Right lobe of liver (tissue), 6 donors: ENCODE data around the gene DYNLL1. TPM values are rescaled to one million over a fixed set of nuclear protein-coding genes. Genes with fewer than 3 reads are reported as not detected.

Experiments used
- ATAC-seq, 4 donors: fragments of 200-7000 bp; cut with Tn5 transposase; one replicate each; pipeline ENCODE4 v1.9.1; 2020; ENCODE audit warnings: mild to moderate bottlenecking in 4 of 4, moderate library complexity in 4 of 4
- DNase-seq, 3 donors: peaks; one replicate each; pipeline ENCODE4 v3.0.0-alpha.2; 2020
- H3K27ac ChIP-seq, 3 donors: fragments of 200-600 bp; one replicate each; pipeline ENCODE4 v1.8.0; 2022
- H3K27me3 ChIP-seq, 2 donors: fragments of 200-600 bp; one replicate each; pipeline ENCODE4 v1.8.0; 2022
- H3K36me3 ChIP-seq, 4 donors: fragments of 200-600 bp; sonication (generic) in 1 of 4; one replicate each; pipeline versions ENCODE4 v1.5.1 to v1.8.0; 2017 to 2022; ENCODE audit warnings: control low read depth in 1 of 4
- H3K4me1 ChIP-seq, 4 donors: fragments of 200-600 bp; sonication (generic) in 1 of 4; one replicate each; pipeline versions ENCODE4 v1.5.1 to v1.8.0; 2017 to 2022; ENCODE audit warnings: control low read depth in 1 of 4
- H3K4me3 ChIP-seq, 3 donors: fragments of 200-600 bp; one replicate each; pipeline ENCODE4 v1.8.0; 2022
- H3K9me3 ChIP-seq, 4 donors: fragments of 200-600 bp; sonication (generic) in 1 of 4; one replicate each; pipeline versions ENCODE4 v1.5.1 to v1.8.0; 2017 to 2022; ENCODE audit warnings: control low read depth in 1 of 4
- CTCF ChIP-seq, 4 donors: fragments of 200-600 bp in 3 of 4; fragments of 450-650 bp in 1 of 4; IDR thresholded peaks; one replicate each; pipeline versions ENCODE4 v1.5.1 to v1.8.0; 2016 to 2022; ENCODE audit warnings: antibody characterized with exemption in 4 of 4, mild to moderate bottlenecking in 2 of 4
- POLR2A ChIP-seq: fragments of 450-650 bp; IDR thresholded peaks from one replicate; pipeline ENCODE4 v1.6.1; 2017; ENCODE audit warnings: antibody characterized with exemption, mild to moderate bottlenecking
- WGBS: methylation state at CpG from one replicate; pipeline ENCODE4 v1.1.6; 2018; ENCODE audit warnings: low coverage, low lambda C conversion rate; ENCODE audit not compliant: insufficient coverage; ENCODE audit errors: missing lambda C conversion rate; 5-methylcytosine and 5-hydroxymethylcytosine counted together
- intact Hi-C, 2 donors: fragments of 100-400 bp; cut with DNase I; formaldehyde crosslinking; loops; one replicate each; pipeline versions ENCODE4 v1.11.2 to v1.14.1; 2022
- small RNA-seq, 2 experiments: library from RNA; depleted of rRNA; stranded (forward); fragments of <200 nt; gene quantifications; one replicate each; pipeline ENCODE3, GENCODE V24; 2016
- total RNA-seq, 6 experiments: library from RNA; depleted of rRNA in 2 of 6; stranded (reverse); fragments of >200 nt in 2 of 6; fragmentation: NEBNext Ultra II Directional in 3 of 6; extraction: Animal tissue kit (Norgen Biotek cat#: 25700) in 3 of 6; gene quantifications; one replicate each; pipeline versions ENCODE4 v1.1.0 to v1.2.4, GENCODE V29; 2016 to 2023
- donor health status: DM: no; HTN: yes; CAD: no.
- donor health status: DM: no; HTN: no; CAD: no.
- donor health status: DM: no; HTN: no; CAD: no.
- donor health status: DM: no; HTN: yes; CAD: no.
- donor health status: DM: no; HTN: yes; CAD: no.

The DYNLL1 gene
- total RNA-seq, 6 experiments from 2014 or later, result 85.0 to 189 (median 164) TPM

DNA sequence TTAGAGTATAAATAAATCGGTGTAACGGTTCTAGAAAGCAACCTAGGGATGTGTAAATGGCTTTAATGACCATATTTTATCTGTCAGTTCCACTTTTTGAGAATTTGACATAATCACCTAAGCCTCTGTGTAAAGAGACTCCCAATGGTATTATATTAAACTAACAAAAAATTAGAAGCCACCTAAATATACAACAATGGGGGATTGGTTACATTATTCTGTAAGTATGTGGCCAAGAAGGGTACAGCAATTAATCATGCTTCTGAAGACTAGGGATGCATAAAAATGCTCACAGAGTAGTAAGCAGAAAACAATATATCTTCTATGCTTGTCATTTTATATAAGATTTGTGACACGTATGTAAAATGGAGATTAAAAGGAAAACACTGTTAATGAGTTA lies 48.8 kb downstream of the DYNLL1 start:
- intact Hi-C loops, result no loop called here
- H3K36me3 ChIP-seq, result peaks cover 10 to 33% (median 16%) of the 10 kb centered on the region in 4 donors
- no peak overlapping the region for H3K27ac ChIP-seq
- DNase-seq (no peak), ATAC-seq (no peak)
- no peaks in the 10 kb centered on the region for H3K27me3 ChIP-seq
- TF ChIP-seq CTCF (IDR thresholded peaks at IDR 0.05) (no peak), POLR2A (no peak)
- no peaks in the 10 kb centered on the region for H3K9me3 ChIP-seq
- H3K4me1 ChIP-seq, result peaks cover under 1 to 42% (median 21%) of the 10 kb centered on the region in 4 donors
- H3K4me3 ChIP-seq, result no peak overlapping the region
- 79% methylated on average over 3 of the region's 3 CpGs for WGBS

DNA sequence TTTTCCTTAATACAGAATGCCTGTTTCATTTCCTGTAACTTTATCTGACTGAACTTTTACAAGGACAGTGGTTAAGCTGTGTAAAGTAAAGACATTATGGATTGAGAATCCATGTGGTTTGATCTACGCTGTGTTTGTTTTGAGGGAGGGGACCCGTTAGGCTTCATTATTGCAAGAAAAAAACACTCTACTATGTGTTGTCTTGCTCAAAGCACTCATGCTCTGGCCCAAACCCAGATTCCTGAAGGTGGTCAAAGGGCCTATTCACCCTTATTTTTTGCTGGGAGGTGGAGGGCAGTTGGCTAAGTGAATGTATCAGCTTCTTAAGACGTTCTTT lies 50.1 kb downstream of the DYNLL1 start:
- H3K27me3 ChIP-seq, result no peaks in the 10 kb centered on the region
- intact Hi-C loops, result no loop called here
- no peak overlapping the region for H3K4me3 ChIP-seq
- DNase-seq, result no peak
- H3K4me1 ChIP-seq, result peaks cover 0 to 44% (median 22%) of the 10 kb centered on the region in 4 donors
- no peak for ATAC-seq
- H3K9me3 ChIP-seq, result no peaks in the 10 kb centered on the region
- no peak overlapping the region for H3K27ac ChIP-seq
- 79% methylated on average over 3 of the region's 3 CpGs for WGBS
- H3K36me3 ChIP-seq, result peaks cover 10 to 33% (median 16%) of the 10 kb centered on the region in 4 donors
- TF ChIP-seq POLR2A, result no peak
- TF ChIP-seq CTCF (IDR thresholded peaks at IDR 0.05), result no peak

Small RNAs within 50 kb of the gene (small RNA-seq; reads per million reads assigned to genes)
- gene RF00019, result 0 reads per million in 2 experiments

Other genes starting within 250 kb of the DYNLL1 start
- gene PXN, start 230.4 kb upstream of the DYNLL1 start, total RNA-seq, result 10 to 100 TPM; 15.1 to 32.6 (median 24.1) TPM
- 1,000 to 10,000 TPM in 4 of 6 experiments, under 1 TPM in 2; under 0.01 to 8,070 (median 3,211) TPM for gene RNU4-2, start 204.2 kb upstream of the DYNLL1 start, total RNA-seq
- gene RNU4-1, start 202.9 kb upstream of the DYNLL1 start, total RNA-seq, result 1,000 to 10,000 TPM in 4 of 6 experiments, under 1 TPM in 1, not detected in 1; under 0.01 to 2,710 (median 2,128) TPM
- 1 to 10 TPM in 5 of 6 experiments, under 1 TPM in 1; 0.56 to 4.1 (median 3.0) TPM for gene SIRT4, start 193.8 kb upstream of the DYNLL1 start, total RNA-seq
- not detected for gene PLA2G1B, start 168.3 kb upstream of the DYNLL1 start, total RNA-seq
- 1 to 10 TPM in 1 of 6 experiments, under 1 TPM in 1, not detected in 4; 0.06 to 1.6 TPM for gene MSI1, start 126.9 kb upstream of the DYNLL1 start, total RNA-seq
- gene COX6A1, start 58.0 kb upstream of the DYNLL1 start, total RNA-seq, result 100 to 1,000 TPM; 229 to 625 (median 292) TPM
- 10 to 100 TPM; 13.3 to 28.7 (median 17.0) TPM for gene TRIAP1, start 49.7 kb upstream of the DYNLL1 start, total RNA-seq
- gene GATC, start 49.7 kb upstream of the DYNLL1 start, total RNA-seq, result 10 to 100 TPM; 13.4 to 23.8 (median 15.9) TPM
- 10 to 100 TPM; 36.4 to 63.3 (median 60.2) TPM for gene SRSF9, start 26.4 kb upstream of the DYNLL1 start, total RNA-seq
- 10 to 100 TPM; 21.6 to 37.9 (median 31.0) TPM for gene COQ5, start 33.0 kb downstream of the DYNLL1 start, total RNA-seq
- gene RNF10, start 38.2 kb downstream of the DYNLL1 start, total RNA-seq, result 100 to 1,000 TPM in 2 of 6 experiments, 10 to 100 TPM in 4; 70.8 to 111 (median 90.2) TPM
- 10 to 100 TPM; 14.2 to 29.2 (median 23.0) TPM for gene POP5, start 85.3 kb downstream of the DYNLL1 start, total RNA-seq
- under 1 TPM in 1 of 6 experiments, not detected in 5; 0.26 TPM for gene CABP1, start 144.5 kb downstream of the DYNLL1 start, total RNA-seq
- 100 to 1,000 TPM; 102 to 193 (median 126) TPM for gene MLEC, start 191.0 kb downstream of the DYNLL1 start, total RNA-seq
- gene UNC119B, start 214.3 kb downstream of the DYNLL1 start, total RNA-seq, result 10 to 100 TPM in 1 of 6 experiments, 1 to 10 TPM in 5; 4.7 to 10.2 (median 6.6) TPM
- 100 to 1,000 TPM in 5 of 6 experiments, 10 to 100 TPM in 1; 94.1 to 172 (median 156) TPM for gene ACADS, start 229.7 kb downstream of the DYNLL1 start, total RNA-seq